CD4-positive, alpha-beta T cell treated with Interleukin-21 for 1 hour (primary cell): ENCODE measurements around the gene KHSRP.

ENCODE experiments used
- DNase-seq: peaks from one replicate; pipeline ENCODE4 v3.0.0-alpha.2; 2020

The KHSRP gene, protein sequence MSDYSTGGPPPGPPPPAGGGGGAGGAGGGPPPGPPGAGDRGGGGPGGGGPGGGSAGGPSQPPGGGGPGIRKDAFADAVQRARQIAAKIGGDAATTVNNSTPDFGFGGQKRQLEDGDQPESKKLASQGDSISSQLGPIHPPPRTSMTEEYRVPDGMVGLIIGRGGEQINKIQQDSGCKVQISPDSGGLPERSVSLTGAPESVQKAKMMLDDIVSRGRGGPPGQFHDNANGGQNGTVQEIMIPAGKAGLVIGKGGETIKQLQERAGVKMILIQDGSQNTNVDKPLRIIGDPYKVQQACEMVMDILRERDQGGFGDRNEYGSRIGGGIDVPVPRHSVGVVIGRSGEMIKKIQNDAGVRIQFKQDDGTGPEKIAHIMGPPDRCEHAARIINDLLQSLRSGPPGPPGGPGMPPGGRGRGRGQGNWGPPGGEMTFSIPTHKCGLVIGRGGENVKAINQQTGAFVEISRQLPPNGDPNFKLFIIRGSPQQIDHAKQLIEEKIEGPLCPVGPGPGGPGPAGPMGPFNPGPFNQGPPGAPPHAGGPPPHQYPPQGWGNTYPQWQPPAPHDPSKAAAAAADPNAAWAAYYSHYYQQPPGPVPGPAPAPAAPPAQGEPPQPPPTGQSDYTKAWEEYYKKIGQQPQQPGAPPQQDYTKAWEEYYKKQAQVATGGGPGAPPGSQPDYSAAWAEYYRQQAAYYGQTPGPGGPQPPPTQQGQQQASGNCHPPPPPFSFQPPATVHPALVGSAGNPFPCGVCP

DNA sequence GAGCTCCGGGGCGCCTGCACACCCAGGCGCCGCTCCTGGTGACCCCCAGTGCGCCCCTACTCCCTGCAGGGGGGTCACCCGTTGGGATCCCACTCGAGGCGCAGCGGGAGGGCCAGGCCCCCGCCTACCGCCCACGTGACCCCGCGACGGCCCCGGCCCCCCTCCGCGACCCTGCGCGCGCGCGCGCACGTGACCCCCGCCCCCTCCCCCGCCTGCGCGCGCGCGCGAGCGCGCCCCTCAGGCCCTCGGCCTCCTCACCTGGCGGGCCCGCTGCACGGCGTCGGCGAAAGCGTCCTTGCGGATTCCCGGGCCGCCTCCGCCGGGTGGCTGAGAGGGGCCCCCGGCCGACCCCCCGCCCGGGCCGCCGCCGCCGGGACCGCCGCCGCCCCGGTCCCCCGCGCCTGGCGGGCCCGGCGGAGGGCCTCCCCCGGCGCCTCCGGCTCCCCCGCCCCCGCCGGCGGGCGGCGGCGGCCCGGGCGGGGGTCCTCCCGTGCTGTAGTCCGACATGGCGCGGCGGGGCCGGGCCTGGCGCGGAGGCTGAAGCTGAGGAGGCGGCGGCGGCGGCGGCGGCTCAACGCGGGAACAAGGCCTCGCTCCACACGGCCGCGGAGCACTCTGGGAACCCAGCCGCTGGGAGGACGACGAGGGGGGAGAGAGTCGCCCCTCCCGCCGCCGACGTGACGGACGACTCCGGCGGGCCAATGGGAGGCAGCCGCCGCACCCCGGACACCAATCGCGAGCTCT lies at the start of gene KHSRP:
Gene KHSRP, minus strand, starts transcription at position 617 of the 744 bp plus-strand sequence. Its CDS starts 110 bp downstream, at position 507.
- DNase-seq: peak; percentile 30

GRCh38 chr19:6473647-6474046 lies 49.0 kb upstream of the KHSRP start:
- DNase-seq: no peak

DNA sequence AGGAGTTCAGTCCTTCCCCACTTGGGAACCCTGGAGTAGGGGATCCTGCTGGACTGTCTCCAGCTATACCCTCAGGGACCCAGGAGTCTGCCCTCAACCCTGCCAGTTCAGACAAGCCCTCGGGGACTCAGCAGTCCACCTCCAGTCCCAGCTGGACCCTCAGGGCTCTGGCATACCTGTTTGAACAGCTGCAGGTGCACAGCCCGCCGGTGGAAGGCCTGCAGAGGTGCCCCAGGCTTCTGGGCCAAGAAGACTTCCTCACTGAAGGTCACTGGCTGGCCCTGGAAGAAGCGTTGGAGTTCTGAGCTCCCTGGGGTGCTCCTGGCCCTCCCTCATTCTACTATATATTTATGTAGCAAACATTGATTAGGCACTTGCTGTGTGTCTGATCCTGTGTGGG lies 48.1 kb upstream of the KHSRP start:
- no peak for DNase-seq

GRCh38 chr19:6471076-6471475 lies 46.5 kb upstream of the KHSRP start:
- DNase-seq: no peak

DNA sequence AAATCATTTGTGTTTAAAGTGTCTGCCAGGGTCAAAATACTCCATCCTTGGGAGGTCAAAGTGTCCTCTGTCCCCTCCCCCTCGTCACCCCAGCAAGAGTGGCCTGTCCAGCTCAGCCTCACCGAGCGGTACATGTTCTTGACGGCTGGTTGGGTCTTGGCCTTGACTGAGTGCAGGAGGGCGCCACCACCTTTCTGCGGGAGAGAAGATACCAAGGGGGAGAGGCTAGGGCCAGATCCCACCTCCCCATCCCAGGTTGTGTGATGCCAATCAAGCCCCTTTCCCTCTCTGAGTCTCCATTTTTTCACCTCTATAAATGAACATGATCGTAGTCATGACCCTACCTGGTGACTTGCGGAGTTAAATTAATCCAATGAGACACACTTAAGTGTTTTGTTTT lies 45.6 kb upstream of the KHSRP start:
- no peak for DNase-seq

- no peak for DNase-seq
These were observed 42.8 kb upstream of the KHSRP start for GRCh38 chr19:6467384-6467783.

GRCh38 chr19:6466526-6467248 lies 42.1 kb upstream of the KHSRP start:
- DNase-seq: no peak

- no peak for DNase-seq
These were observed 41.1 kb upstream of the KHSRP start for GRCh38 chr19:6465663-6466062.

DNA sequence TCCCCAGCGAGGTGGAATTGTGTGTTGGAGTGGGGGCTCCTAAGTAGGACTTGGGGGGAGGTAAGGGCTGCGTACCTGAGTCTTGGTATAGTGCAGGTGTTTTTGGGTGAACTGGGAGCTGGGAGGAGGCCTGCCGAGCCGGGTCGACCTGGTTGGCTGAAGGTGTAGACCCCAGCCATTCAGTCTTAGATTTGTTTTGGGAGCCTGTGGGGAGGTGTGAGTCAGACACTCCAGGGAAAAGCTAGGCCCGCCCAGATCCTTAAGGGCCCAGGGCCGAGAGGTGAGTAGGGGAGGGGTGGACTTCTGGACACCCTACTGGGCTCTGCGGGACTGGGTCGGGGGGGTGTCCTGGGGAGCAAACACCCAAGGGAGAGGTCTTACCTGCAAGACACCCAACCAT lies 40.4 kb upstream of the KHSRP start:
- DNase-seq: no peak

DNA sequence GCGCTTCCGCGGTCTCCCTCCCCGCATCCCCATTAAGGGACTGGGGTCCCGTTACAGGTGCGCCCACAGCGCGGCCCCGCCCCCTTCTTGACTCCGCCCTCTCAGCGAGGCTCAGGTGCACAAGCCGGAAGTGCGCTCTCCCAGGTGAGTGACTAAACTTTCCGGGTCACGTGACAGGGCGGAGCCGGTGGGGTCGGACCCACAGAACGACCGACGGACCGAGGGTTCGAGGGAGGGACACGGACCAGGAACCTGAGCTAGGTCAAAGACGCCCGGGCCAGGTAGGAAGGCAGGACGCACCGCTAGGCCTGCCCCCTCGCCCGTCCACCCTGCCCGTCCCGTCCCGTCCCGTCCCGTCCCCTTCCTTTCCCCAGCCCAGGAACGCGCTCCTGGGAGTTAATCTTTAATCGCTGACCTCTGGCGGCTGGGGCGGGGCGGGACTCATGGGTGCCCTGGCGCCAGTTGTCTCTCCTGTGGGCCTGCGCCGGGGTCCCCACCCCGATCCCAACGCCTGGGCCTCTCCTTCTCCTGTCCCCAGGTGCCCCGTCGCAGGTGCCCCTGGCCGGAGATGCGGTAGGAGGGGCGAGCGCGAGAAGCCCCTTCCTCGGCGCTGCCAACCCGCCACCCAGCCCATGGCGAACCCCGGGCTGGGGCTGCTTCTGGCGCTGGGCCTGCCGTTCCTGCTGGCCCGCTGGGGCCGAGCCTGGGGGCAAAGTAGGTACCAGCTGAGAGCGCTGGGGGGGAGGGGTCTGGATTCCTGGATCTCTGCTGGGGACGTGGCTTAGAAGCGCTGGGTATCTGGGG lies 39.7 kb upstream of the KHSRP start, which contains the start of gene CRB3:
Gene CRB3, plus strand, starts transcription at position 202 of the 804 bp plus-strand sequence. Its CDS starts 431 bp downstream, at position 633.
- peak; percentile 68 for DNase-seq

DNA sequence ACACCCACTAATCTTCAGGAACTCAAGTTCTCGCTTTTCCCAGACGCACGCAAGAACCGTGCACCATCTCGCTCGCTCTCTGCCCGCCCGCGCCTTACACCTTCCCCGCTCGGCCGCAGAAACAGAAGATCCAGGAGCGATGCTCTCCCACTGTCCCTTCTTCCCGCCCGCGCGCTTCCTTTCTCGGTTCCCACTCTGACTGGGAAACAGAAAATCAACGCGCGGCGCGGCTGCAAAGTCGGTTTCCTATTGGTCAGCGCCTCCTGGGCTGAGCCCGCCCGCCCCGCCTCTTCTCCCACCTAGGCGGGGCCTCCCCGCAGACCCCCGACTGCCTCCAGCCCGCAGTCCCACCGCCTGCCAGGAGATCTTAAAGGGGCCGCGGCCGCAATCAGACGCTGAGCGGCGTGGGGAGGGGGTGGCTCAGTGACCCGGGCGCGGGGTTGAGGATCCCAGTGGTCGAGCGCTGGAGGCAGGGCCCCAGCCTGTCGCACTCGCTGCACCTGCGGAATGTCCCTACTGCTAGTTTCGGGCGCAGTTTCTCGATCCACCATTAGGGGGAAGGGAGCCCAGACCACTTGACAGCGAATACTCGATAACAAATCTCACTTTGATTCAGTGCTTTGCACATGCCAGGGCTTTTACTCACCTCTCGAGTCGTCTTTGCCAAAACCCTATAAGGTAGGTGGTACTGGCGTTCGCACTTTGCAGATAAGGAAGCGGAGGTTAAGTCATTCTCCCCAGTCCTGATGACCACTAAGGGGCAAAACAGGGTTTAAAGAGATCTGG lies 35.7 kb upstream of the KHSRP start:
- peak; percentile 98 for DNase-seq

GRCh38 chr19:6459262-6460098 lies 34.9 kb upstream of the KHSRP start, which contains the start of gene SLC25A23:
SLC25A23 (minus strand) TSS chr19:6459792; CDS start chr19:6459628, 164 bp downstream.
- DNase-seq: peak; percentile 70

DNA sequence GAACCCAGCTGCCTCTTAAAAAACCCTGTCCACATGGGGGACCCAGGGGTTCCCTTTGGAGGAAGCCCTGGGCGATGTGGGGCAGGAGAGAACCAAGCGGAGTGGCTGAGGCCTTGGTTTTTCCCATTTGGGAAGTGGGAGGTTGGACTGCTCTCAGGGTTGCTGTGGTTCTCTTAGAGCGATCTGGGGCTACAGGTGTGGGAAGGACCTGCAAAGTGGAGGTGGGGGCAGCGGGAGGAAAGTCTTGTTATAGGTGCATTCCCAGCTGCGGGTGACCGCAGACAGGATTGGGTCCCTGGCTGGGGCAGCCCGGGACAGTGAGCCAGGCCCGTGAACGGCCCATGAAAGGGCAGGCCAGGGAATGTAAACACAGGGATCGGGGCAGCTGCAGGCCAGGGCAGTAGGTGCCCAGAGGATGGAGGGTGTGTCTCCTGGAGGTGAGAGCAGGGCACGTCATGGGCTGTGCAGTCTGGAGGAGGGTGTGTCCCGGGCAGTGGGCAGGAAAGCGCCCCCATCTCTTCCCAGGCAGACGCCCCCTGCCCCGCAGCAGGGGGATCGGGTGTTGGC lies 34.2 kb upstream of the KHSRP start:
- no peak for DNase-seq

GRCh38 chr19:6457958-6458694 lies 33.5 kb upstream of the KHSRP start:
- DNase-seq: no peak

DNA sequence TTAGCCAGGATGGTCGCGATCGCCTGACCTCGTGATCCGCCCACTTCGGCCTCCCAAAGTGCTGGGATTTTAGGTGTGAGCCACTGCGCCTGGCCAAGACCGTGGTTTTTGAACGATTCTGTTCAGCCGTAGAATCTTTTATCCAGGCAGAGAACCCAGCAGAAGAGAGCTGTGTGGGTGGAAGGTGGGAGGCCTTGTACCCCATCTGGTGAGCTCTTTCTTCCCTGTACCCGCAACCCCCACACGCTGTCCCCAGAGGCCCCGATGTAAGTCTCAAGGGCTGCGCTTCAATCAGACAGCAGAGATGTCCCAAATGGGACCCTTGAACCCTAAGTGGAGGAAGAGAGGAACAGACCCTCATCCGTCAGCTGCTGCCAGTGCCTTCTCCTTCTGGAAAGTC lies 31.3 kb upstream of the KHSRP start:
- no peak for DNase-seq

GRCh38 chr19:6453951-6454565 lies 29.4 kb upstream of the KHSRP start:
- DNase-seq: no peak

DNA sequence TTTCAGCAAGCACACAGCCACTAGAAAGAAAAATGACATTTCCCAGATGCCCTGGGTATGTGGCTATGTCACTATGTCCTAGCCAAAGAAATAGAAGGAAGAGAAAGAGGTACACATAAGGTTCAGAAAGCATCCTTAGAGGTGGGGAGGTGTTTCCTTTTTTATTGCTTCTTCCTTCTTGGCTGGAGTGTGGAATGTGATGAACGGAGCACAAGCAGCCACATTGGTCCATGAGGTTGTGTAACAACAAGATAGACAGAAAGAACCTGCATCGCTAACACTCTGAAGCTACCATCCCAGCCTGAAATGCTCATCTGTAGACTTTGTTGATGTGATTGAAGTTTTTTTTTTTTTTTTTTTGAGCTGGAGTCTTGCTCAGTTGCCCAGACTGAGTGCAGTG lies 28.3 kb upstream of the KHSRP start:
- no peak for DNase-seq

GRCh38 chr19:6452223-6452614 lies 27.6 kb upstream of the KHSRP start:
- DNase-seq: no peak
